ENCODE data around the gene ADSS1.

Gene ADSS1

DNA sequence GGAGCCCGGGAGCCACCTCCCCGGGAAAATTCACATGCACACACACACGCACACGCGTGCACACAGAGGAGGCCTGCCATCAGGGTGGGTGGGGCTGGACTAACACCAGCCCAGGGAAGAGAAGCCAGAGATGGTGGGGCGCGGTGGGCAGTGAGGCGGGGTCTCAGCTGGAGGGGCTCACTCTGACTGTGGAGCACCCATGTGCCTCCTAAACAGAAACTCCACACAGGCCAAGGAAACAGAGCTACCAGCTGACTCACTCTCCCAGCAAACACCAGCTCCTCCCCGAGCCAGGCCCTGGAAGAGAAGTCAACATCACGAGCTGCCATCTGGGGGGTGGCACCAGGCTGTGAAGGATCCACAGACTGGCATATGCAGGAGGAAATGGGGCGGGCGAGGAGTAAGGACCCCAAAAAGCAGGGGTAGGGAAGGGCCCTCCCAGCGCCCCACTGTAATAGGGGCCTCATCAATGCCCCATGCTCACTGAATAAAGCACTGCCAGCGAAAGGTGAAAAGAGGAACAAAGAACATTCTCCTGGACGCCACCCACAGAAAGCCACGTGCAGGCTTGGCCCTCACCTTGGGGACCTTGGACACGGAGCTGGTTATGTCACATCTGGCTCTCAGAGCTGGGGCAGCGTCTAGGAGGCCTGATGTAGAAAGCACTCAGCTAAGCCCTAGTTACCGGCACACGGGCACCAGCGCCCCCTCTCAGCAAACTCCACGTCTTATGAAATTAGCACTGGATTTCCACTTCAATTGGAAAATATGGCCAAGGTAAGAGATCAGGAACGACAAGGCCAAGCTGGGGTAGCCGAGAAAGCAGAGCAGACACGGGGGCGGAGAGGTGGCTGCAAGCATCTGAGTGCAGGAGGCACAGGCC is 43.0 kb upstream of the ADSS1 start:
- Histone ChIP-seq H3K27me3 (ENCODE audit: insufficient read depth, low read length) (peaks cover 7% of the 10 kb centered on the region), H4K20me1 (ENCODE audit: insufficient read depth, low read length) (no peaks in the 10 kb centered on the region), H3K79me2 (ENCODE audit: insufficient read depth, low read length) (no peaks in the 10 kb centered on the region), H3K9ac (ENCODE audit: low read length) (no peak overlapping the region), H3K27ac (ENCODE audit: low read depth, low read length, poor library complexity, severe bottlenecking) (no peak overlapping the region), H3K9me2 (ENCODE audit: low read depth, low read length) (no peaks in the 10 kb centered on the region), H3K4me1 (ENCODE audit: insufficient read depth, low read length, severe bottlenecking) (peaks cover 19% of the 10 kb centered on the region), H2AFZ (ENCODE audit: low read length) (no peak overlapping the region), H3K4me3 (ENCODE audit: low read depth, low read length, poor library complexity, severe bottlenecking) (no peak overlapping the region), H3K9me3 (ENCODE audit: low read length) (no peaks in the 10 kb centered on the region), H3K36me3 (ENCODE audit: insufficient read depth, low read length) (no peaks in the 10 kb centered on the region), H3K4me2 (ENCODE audit: low read length) (no peak overlapping the region), H3F3A (ENCODE audit: insufficient read depth, low read length) (no peaks in the 10 kb centered on the region)
- TF ChIP-seq, protein P1, sequence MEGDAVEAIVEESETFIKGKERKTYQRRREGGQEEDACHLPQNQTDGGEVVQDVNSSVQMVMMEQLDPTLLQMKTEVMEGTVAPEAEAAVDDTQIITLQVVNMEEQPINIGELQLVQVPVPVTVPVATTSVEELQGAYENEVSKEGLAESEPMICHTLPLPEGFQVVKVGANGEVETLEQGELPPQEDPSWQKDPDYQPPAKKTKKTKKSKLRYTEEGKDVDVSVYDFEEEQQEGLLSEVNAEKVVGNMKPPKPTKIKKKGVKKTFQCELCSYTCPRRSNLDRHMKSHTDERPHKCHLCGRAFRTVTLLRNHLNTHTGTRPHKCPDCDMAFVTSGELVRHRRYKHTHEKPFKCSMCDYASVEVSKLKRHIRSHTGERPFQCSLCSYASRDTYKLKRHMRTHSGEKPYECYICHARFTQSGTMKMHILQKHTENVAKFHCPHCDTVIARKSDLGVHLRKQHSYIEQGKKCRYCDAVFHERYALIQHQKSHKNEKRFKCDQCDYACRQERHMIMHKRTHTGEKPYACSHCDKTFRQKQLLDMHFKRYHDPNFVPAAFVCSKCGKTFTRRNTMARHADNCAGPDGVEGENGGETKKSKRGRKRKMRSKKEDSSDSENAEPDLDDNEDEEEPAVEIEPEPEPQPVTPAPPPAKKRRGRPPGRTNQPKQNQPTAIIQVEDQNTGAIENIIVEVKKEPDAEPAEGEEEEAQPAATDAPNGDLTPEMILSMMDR (IDR thresholded peaks at IDR 0.05; ENCODE audit: low read length): peak; percentile 60
- TF ChIP-seq EZH2 (IDR thresholded peaks at IDR 0.05; ENCODE audit: borderline replicate concordance, low read length): no peak

DNA sequence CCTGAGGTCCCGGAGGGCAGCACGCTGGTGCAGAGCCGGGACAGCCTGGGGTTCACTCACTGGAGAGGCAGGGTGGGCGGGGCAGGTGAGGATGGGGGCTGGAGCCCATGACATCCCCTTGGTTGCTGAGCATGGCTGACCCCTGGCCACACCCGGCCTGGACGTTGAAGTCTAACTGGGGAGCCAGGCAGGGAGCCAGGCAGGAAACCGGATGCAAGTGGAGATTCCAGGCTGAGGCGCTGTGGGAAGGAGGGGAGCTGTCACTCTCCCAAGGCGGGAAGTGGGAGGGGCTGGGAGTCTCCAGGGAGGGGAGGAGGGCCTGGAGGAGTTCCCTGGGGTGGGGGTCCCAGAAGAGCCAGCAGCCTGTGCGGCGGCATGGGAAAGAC is 42.3 kb upstream of the ADSS1 start:
- no peaks in the 10 kb centered on the region for H3K36me3 ChIP-seq (ENCODE audit: insufficient read depth, low read length)
- no peaks in the 10 kb centered on the region for H3K79me2 ChIP-seq (ENCODE audit: insufficient read depth, low read length)
- TF ChIP-seq, protein P1 (IDR thresholded peaks at IDR 0.05; ENCODE audit: low read length): no peak
- TF ChIP-seq EZH2 (IDR thresholded peaks at IDR 0.05; ENCODE audit: borderline replicate concordance, low read length): no peak
- no peak overlapping the region for H3K27ac ChIP-seq (ENCODE audit: low read depth, low read length, poor library complexity, severe bottlenecking)
- H3K4me3 ChIP-seq (ENCODE audit: low read depth, low read length, poor library complexity, severe bottlenecking): no peak overlapping the region
- no peak overlapping the region for H3K4me2 ChIP-seq (ENCODE audit: low read length)
- H3F3A ChIP-seq (ENCODE audit: insufficient read depth, low read length): no peaks in the 10 kb centered on the region
- H3K27me3 ChIP-seq (ENCODE audit: insufficient read depth, low read length): peaks cover under 1% of the 10 kb centered on the region
- no peaks in the 10 kb centered on the region for H3K9me2 ChIP-seq (ENCODE audit: low read depth, low read length)
- no peaks in the 10 kb centered on the region for H3K9me3 ChIP-seq (ENCODE audit: low read length)
- peaks cover 19% of the 10 kb centered on the region for H3K4me1 ChIP-seq (ENCODE audit: insufficient read depth, low read length, severe bottlenecking)
- no peaks in the 10 kb centered on the region for H4K20me1 ChIP-seq (ENCODE audit: insufficient read depth, low read length)
- no peak overlapping the region for H3K9ac ChIP-seq (ENCODE audit: low read length)
- no peak overlapping the region for H2AFZ ChIP-seq (ENCODE audit: low read length)

DNA sequence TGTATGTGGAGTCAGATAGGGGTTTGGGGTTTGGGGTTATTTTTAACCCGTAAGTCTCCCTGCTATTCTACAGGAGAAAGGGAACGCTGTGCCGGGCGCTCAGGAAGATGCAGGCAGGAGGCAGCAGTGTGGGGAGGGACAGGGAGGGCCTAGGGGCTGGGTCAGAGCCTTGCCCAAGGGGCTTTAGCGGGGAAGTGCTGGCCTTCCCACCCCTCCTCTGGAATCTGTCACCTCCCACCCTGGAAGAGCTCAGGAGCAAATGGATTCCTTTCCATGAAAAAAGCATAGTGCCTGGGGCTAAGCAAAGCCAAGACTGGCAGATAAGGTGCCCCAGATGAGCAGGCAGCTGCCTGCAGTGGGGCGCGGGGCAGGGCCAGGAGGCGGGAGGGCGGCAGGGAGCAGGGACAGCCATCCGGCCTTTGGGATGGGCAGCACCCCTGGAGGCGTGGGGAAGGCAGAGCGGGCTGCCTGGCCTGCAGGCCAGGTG is 41.9 kb upstream of the ADSS1 start:
- Histone ChIP-seq H3K4me1 (ENCODE audit: insufficient read depth, low read length, severe bottlenecking) (peaks cover 15% of the 10 kb centered on the region), H3K9me2 (ENCODE audit: low read depth, low read length) (no peaks in the 10 kb centered on the region), H2AFZ (ENCODE audit: low read length) (no peak overlapping the region), H3K27me3 (ENCODE audit: insufficient read depth, low read length) (no peaks in the 10 kb centered on the region; the same call in 1 of the 2 replicates), H3K9ac (ENCODE audit: low read length) (no peak overlapping the region), H3K79me2 (ENCODE audit: insufficient read depth, low read length) (no peaks in the 10 kb centered on the region), H3F3A (ENCODE audit: insufficient read depth, low read length) (no peaks in the 10 kb centered on the region), H3K27ac (ENCODE audit: low read depth, low read length, poor library complexity, severe bottlenecking) (no peak overlapping the region), H3K4me2 (ENCODE audit: low read length) (no peak overlapping the region), H3K4me3 (ENCODE audit: low read depth, low read length, poor library complexity, severe bottlenecking) (no peak overlapping the region), H3K9me3 (ENCODE audit: low read length) (no peaks in the 10 kb centered on the region), H3K36me3 (ENCODE audit: insufficient read depth, low read length) (no peaks in the 10 kb centered on the region), H4K20me1 (ENCODE audit: insufficient read depth, low read length) (no peaks in the 10 kb centered on the region)
- no peak for TF ChIP-seq EZH2 (IDR thresholded peaks at IDR 0.05; ENCODE audit: borderline replicate concordance, low read length)
- TF ChIP-seq, protein P1 (IDR thresholded peaks at IDR 0.05; ENCODE audit: low read length): no peak
